T-helper 2 cell treated with Interferon-gamma antibody and Interleukin-4, amounts not matched to agents 5 μg/mL and 100 μg/mL, for 36 hours (primary cell): ENCODE data around the gene TM9SF2.
"Not testable (repeated sequence)": the region's sequence is repeated elsewhere in the genome, so short reads cannot be mapped to it uniquely, and the experiment has no call there.

Experiments used
- DNase-seq: peaks from one replicate; pipeline ENCODE4 v3.0.0; 2021; ENCODE audit warnings: low spot score
- H3K27ac Mint-ChIP-seq: one replicate; pipeline ENCODE4 v1.8.0; 2021; ENCODE audit warnings: mild to moderate bottlenecking, mixed read lengths
- H3K27me3 Mint-ChIP-seq: one replicate; pipeline ENCODE4 v1.8.0; 2021; ENCODE audit warnings: low read depth, mixed read lengths
- H3K36me3 Mint-ChIP-seq: one replicate; pipeline ENCODE4 v1.8.0; 2021; ENCODE audit warnings: low read depth, mixed read lengths
- H3K4me1 Mint-ChIP-seq: one replicate; pipeline ENCODE4 v1.8.0; 2021; ENCODE audit warnings: low read depth, mixed read lengths
- H3K4me3 Mint-ChIP-seq: one replicate; pipeline ENCODE4 v1.8.0; 2022; ENCODE audit warnings: mild to moderate bottlenecking, moderate library complexity, mixed read lengths
- H3K9me3 Mint-ChIP-seq: one replicate; pipeline ENCODE4 v1.8.0; 2021; ENCODE audit warnings: mixed read lengths

TM9SF2 gene

DNA sequence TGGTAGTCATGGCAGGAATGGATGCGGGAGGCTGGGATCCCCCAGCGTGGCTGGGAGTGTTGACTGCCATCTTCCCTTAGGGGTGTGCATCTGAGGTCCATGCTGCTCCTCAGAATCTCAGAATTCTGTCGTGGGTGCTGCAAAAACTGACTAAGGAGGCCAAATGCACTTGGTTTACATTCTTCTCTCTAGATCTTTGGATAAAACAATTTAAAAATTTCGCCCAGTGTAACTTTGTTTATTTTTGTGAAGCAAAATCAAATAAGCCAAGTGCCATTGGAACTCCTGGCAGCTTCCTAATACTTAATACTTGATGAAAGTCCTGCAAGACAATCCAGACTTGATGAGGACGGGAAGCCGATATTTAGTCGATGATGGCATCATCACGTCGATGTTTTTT lies 27.8 kb upstream of the TM9SF2 start:
- no peak for DNase-seq
- Mint-ChIP-seq H3K27ac (no peak overlapping the region), H3K4me1 (peaks cover 8% of the 10 kb centered on the region), H3K9me3 (no peaks in the 10 kb centered on the region), H3K27me3 (peaks cover 11% of the 10 kb centered on the region), H3K36me3 (no peaks in the 10 kb centered on the region), H3K4me3 (no peak overlapping the region)

DNA sequence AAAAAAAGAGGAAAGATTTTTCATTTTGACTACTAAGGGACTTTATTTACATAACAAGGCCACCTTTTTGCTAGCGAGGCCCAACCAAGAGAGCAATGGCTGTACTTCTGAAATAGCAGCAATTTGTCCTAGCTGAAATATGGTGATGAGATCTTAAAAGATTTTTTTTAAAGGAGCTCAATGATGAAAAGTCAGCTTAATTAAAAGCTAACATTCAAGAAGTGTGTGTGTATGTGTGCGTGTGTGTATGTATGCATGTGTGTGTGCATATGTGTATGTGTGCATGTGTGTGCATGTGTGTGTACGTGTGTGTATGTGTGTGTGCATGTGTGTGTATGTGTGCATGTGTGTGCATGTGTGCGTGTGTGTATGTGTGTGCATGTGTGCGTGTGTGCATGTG lies 24.6 kb upstream of the TM9SF2 start:
- no peak overlapping the region for H3K27ac Mint-ChIP-seq

DNA sequence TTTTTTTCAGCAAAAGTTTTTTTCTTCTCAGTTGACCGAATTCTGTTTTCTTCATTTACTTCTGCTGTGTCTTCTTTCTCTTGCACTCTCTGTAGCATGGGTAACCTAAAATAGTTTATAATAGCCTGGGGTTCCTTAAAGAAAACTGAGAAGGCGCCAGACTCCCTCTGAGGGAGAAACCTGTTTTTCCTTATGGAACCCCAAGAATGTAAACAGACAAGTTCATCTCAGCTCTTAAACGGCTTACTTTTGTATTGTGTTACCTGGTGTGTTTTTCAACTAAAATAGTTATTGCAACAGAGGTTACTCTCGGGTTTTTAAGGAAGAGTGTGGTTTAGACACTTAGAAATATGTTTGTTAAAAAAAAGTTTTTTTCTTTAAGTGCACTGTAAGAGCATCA lies 23.8 kb upstream of the TM9SF2 start:
- Mint-ChIP-seq H3K27ac (no peak overlapping the region), H3K36me3 (no peaks in the 10 kb centered on the region), H3K4me1 (peaks cover 8% of the 10 kb centered on the region), H3K4me3 (no peak overlapping the region), H3K9me3 (no peaks in the 10 kb centered on the region), H3K27me3 (peaks cover 2% of the 10 kb centered on the region)
- DNase-seq, result no peak

More for the DNA sequence above, 24.6 kb upstream of the TM9SF2 start:
- Mint-ChIP-seq H3K36me3 (no peaks in the 10 kb centered on the region), H3K9me3 (no peaks in the 10 kb centered on the region), H3K27me3 (peaks cover 2% of the 10 kb centered on the region), H3K4me1 (peaks cover 8% of the 10 kb centered on the region), H3K4me3 (no peak overlapping the region)
- DNase-seq, result no peak

DNA sequence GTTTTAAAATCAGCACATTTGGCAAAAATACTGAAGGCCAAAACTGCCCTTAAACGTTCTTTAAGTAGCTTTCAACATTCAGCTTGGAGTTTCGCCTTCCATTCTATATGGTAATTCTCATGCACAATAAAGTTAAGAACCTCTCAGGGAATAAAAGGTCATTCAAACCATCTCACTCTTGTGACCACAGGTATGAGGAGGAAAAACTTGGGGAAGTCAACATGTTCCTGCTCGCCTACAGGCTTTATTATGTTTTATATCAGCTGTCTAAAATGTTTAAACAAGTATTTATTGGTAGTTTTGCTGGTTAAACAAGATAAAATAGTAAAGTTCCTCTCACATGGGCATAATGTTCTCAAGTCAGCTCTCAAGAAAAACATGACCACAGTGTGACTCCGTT lies 19.9 kb upstream of the TM9SF2 start:
- Mint-ChIP-seq H3K4me1 (peaks cover 23% of the 10 kb centered on the region), H3K36me3 (peaks cover 3% of the 10 kb centered on the region), H3K9me3 (peaks cover 4% of the 10 kb centered on the region), H3K27me3 (no peaks in the 10 kb centered on the region), H3K4me3 (no peak overlapping the region), H3K27ac (no peak overlapping the region)
- DNase-seq, result no peak

DNA sequence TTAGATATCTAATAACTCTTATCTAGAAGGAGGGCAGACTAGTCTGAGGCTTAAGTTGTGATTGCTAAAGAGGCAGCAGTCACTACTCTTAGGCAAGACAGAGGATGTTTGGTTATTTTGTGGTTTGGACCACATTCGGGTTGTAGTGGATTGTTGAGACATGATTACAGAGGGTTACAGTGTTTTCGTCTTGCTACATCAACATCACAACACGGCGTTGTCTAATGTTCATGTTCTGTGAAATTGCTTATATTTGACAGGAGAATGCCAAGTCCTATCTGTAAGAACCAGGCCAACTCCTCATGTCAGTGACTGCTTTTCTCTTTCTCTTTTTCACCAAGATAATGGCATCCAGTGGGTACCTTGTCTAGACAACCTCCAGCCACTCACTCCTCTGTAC lies 16.8 kb upstream of the TM9SF2 start:
- H3K27ac Mint-ChIP-seq, result no peak overlapping the region

DNA sequence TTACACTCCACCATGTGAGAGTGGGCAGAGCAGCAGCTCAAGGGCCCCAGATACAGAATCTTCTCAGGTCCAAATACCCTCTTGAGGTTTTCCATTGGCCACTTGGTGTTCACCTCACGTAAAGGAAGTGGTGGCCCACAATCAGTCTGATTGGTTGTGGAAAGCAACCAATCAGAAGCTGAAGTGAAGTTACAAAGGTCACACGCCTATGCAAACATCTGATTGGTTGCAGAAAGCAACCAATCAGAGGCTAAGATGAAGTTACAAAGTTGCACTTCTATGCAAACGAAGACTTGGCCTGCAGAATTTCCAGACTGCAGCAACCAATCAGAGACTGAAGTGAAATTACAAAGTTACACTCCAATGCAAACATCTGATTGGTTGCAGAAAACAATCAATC lies 14.3 kb upstream of the TM9SF2 start:
- H3K4me3 Mint-ChIP-seq, result no peak overlapping the region
- H3K36me3 Mint-ChIP-seq, result peaks cover 16% of the 10 kb centered on the region
- H3K4me1 Mint-ChIP-seq, result peaks cover 15% of the 10 kb centered on the region
- H3K9me3 Mint-ChIP-seq, result peaks cover 19% of the 10 kb centered on the region
- H3K27ac Mint-ChIP-seq, result no peak overlapping the region
- H3K27me3 Mint-ChIP-seq, result no peaks in the 10 kb centered on the region
- DNase-seq, result no peak

More for the DNA sequence above, 16.8 kb upstream of the TM9SF2 start:
- no peak for DNase-seq
- Mint-ChIP-seq H3K27me3 (no peaks in the 10 kb centered on the region), H3K4me1 (peaks cover 15% of the 10 kb centered on the region), H3K36me3 (peaks cover 9% of the 10 kb centered on the region), H3K9me3 (peaks cover 12% of the 10 kb centered on the region), H3K4me3 (peak overlapping the region; percentile 2)

DNA sequence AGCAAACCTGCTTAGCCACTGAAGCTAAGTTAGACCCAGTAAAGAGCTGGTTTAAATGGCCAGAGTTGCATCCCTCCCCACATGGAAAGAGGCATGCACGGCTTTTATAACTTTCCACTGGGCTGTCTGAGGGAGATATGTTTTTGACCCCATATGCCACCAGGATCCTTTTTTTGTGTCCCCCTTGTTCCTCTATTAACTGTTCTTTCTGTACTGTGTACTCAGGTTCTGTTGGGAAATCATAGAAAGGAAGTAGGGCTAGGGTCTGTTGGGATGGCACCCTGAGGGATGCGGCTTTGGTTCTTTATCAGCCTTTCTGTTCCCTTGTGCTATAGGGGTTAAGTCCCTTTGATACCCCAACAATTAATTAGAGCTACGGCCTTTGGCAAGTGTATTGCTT lies 12.2 kb upstream of the TM9SF2 start:
- Mint-ChIP-seq H3K4me3 (no peak overlapping the region), H3K4me1 (peaks cover 10% of the 10 kb centered on the region), H3K27me3 (no peaks in the 10 kb centered on the region), H3K9me3 (peaks cover 22% of the 10 kb centered on the region), H3K36me3 (peaks cover 21% of the 10 kb centered on the region), H3K27ac (no peak overlapping the region)
- DNase-seq, result no peak

DNA sequence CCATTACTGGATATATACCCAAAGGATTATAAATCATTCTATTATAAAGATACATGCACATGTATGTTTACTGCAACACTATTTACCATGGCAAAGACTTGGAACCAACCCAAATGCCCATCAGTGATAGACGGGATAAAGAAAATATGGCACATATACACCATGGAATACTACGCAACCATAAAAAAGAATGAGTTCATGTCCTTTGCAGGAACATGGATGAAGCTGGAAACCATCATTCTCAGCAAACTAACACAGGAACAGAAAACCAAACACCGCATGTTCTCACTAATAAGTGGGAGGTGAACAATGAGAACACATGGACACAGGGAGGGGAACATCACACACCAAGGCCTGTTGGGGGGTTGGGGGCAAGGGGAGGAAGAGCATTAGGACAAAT lies 9.5 kb upstream of the TM9SF2 start:
- H3K36me3 Mint-ChIP-seq, result peaks cover 16% of the 10 kb centered on the region
- H3K27ac Mint-ChIP-seq, result not testable (repeated sequence)

DNA sequence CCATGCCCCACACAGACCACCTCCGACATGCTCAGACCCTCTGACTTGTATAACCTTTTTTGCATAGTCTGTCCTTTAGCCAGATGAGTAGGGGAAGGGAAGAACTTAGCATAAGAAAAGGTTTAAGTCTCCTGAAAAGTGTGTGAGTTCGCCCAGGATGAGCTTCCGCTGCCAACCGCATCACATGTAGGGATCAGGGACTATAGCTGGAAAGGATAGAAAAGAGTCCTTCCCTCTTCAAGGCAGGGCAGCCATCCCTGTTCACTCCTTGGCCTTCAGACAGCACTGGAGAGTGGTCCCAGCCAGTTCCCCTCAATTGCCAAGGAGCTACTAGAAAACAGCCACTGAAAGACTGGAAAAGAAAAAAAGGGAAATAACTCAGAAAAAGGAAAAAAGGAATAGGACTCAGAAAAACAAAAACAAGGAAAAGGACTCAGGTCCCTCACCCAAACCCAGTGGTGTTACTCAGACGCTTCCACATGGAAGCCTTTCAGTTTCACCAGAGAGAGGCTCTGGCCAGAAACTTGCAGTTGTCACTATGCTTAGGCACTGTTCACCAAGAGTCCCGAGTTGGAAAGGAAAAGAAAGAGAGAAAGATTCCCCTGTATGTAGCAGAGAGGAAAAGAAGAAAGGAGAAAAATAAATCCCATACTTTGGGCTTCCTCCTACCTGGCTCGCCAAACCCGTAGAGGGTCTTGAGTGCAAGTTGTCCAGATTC lies 5.6 kb upstream of the TM9SF2 start:
- Mint-ChIP-seq H3K9me3 (peaks cover 16% of the 10 kb centered on the region), H3K27me3 (no peaks in the 10 kb centered on the region), H3K4me1 (peaks cover 47% of the 10 kb centered on the region), H3K4me3 (peak overlapping the region; percentile 90), H3K36me3 (peaks cover 17% of the 10 kb centered on the region), H3K27ac (peak overlapping the region; percentile 94)
- no peak for DNase-seq

More for the DNA sequence above, 9.5 kb upstream of the TM9SF2 start:
- peaks cover 20% of the 10 kb centered on the region for H3K4me1 Mint-ChIP-seq
- not testable (repeated sequence) for DNase-seq, H3K27me3 Mint-ChIP-seq, H3K4me3 Mint-ChIP-seq
- peaks cover 14% of the 10 kb centered on the region for H3K9me3 Mint-ChIP-seq

DNA sequence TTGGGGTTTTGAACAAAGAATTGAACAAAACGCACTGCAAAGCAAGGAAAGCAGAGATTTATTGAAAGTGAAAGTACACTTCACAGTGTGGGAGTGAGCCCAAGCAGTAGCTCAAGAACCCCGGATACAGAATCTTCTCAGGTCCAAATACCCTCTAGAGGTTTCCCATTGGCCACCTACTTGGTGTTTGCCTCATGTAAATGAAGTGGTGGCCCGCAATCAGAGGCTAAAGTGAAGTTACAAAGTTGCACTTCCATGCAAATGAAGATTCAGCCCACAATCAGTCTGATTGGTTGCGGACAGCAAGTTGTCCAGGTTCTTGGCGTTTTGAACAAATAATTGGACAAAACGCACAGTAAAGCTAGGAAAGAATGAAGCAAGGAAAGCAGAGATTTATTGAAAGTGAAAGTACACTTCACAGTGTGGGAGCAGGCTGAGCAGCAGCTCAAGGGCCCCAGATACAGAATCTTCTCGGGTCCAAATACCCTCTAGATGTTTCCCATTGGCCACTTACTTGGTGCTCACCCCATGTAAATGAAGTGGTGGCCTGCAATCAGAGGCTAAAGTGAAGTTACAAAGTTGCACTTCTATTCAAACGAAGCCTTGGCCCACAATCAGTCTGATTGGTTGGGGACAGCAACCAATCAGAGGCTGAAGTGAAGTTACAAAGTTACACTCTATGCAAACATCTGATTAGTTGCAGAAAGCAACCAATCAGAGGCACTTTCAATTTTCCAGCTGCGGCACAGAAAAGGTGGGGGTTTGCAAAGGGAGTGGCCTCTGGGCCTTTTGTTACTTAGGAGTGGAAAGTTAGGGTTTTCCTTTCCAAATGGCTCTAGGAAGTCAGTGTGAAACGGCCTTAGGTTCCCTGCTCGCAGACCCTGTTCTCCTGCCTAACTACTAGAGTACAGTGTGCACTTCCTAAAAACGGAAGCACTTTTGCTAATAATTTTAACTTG lies 4.8 kb upstream of the TM9SF2 start:
- peak; percentile 73 for DNase-seq
- Mint-ChIP-seq H3K9me3 (peaks cover 13% of the 10 kb centered on the region), H3K27ac (peak overlapping the region; percentile 94), H3K27me3 (no peaks in the 10 kb centered on the region), H3K4me3 (peak overlapping the region; percentile 90), H3K36me3 (peaks cover 14% of the 10 kb centered on the region), H3K4me1 (peaks cover 50% of the 10 kb centered on the region)

DNA sequence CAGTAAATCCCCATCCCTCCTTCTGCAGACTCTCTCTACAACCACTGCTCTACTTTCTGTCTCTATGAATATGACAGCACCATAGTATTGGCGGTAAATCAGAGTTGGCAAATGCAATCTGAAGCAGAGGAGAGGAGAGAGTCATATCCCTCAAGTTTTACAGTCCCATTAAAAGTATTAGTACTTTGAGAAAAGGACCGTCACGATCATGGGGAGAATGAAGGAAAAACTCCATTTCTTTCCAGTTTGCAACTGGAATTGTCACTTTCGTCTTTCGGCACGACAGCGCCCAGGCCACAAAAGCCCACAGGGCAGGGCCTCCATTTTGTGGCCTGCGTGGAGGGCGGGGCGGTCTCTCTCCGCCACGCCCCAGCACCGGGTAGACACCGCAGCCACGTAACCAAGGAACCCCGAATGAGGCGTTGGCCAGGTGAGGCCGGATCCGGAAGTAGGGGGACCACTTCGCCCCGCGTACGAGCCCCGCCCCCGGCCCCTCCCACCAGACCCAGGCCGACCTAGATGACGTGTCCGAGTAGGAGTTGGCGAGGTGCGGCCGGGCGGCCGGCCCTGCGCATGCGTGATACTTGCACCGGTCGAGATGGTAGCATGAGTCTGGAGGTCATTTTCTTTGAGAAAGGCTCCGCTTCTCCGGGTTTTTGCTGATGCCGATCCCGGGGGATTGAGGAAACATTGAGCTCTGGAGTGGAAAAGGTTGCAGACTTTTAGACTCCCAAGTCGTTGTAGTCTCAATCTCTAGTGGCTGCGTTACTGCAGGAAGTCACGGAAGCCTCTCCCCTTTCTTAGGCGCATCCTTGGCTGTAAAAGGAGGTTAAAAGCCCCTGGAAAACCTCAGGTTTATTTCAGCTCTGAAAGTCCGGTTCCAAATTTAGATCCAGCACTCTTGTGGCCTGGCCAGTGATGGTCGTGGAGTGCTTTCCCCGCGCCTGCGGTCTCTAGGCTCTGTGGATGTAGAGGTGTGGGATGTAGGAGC lies 2.8 kb upstream of the TM9SF2 start:
- Mint-ChIP-seq H3K4me1 (peaks cover 62% of the 10 kb centered on the region), H3K27ac (peak overlapping the region; percentile 94), H3K36me3 (peaks cover 17% of the 10 kb centered on the region), H3K9me3 (peaks cover 6% of the 10 kb centered on the region), H3K4me3 (peak overlapping the region; percentile 81), H3K27me3 (no peaks in the 10 kb centered on the region)
- peak; percentile 94 for DNase-seq

DNA sequence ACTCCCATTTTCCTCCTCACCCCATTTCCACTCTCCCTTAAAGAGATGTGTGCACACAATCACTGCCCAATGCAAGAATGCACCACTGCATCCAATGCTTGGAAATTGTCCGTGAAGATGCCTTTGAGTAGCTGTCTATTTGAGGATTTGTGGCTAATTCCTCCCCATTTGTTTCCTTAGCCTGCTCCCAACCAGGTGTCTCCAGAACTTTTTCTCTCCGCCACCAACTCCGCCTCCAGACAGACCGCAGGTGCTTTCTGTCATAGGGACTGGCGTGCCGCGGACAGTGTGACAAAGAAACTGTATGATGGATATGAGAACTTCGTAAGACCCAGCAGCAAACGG lies 461 bp upstream of the TM9SF2 start:
- peaks cover 6% of the 10 kb centered on the region for H3K9me3 Mint-ChIP-seq
- peak overlapping the region; percentile 95 for H3K4me3 Mint-ChIP-seq
- peak overlapping the region; percentile 94 for H3K27ac Mint-ChIP-seq
- DNase-seq, result peak; percentile 7
- H3K4me1 Mint-ChIP-seq, result peaks cover 65% of the 10 kb centered on the region
- no peaks in the 10 kb centered on the region for H3K27me3 Mint-ChIP-seq
- peaks cover 19% of the 10 kb centered on the region for H3K36me3 Mint-ChIP-seq

DNA sequence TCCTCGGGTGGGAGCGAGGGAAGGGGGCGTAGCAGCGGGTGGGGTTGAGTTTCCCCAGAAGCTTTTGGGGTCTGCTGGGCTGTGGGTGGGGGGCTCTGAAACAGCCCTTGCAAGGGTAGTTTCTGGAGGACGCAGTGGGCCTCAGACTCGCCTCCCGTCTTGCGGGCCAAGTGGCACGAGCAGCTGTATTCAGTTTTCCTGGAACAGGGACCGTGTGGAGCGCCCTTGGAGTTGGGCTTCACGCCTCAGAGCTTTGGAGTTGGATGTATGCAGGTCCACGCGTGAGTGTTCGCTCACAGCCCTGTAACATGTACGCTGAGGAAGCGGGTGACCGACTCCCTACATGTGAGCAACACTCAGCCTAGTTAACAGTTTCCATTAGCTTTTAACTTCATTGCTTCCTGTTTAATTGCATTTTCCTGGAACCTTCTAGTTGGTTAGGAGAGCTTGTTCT lies 603 bp downstream of the TM9SF2 start:
- H3K27me3 Mint-ChIP-seq, result no peaks in the 10 kb centered on the region

More for the DNA sequence above, 603 bp downstream of the TM9SF2 start:
- peak; percentile 12 for DNase-seq
- Mint-ChIP-seq H3K27ac (peak overlapping the region; percentile 94), H3K9me3 (peaks cover 6% of the 10 kb centered on the region), H3K4me1 (peaks cover 62% of the 10 kb centered on the region), H3K4me3 (peak overlapping the region; percentile 95), H3K36me3 (peaks cover 20% of the 10 kb centered on the region)
